SK-N-MC (cell line): ENCODE measurements around the gene KAT6B.

ENCODE experiments used
- DNase-seq: peaks from one replicate; pipeline ENCODE4 v3.0.0-alpha.2; 2011; ENCODE audit warnings: low read depth, low spot score
- H3K27ac ChIP-seq: fragments of 200-600 bp; sonication (generic); 2 replicates; pipeline ENCODE4 v1.5.1; 2016; ENCODE audit warnings: mixed run types
- H3K36me3 ChIP-seq: fragments of 200-600 bp; sonication (generic); 2 replicates; pipeline ENCODE4 v1.6.1; 2017; ENCODE audit warnings: antibody characterized with exemption, low read length, mixed read lengths; ENCODE audit not compliant: insufficient read depth
- H3K4me3 ChIP-seq: fragments of 200-600 bp; sonication (generic); 2 replicates; pipeline ENCODE4 v1.5.1; 2016
- H3K9ac ChIP-seq: fragments of 200-600 bp; sonication (generic); 2 replicates; pipeline ENCODE4 v1.8.0; 2017; ENCODE audit warnings: mixed run types, mixed read lengths; ENCODE audit not compliant: insufficient read length
- H3K9me3 ChIP-seq: fragments of 200-600 bp; sonication (generic); 2 replicates; pipeline ENCODE4 v1.6.1; 2017; ENCODE audit warnings: low read depth, mild to moderate bottlenecking, antibody characterized with exemption, low read length, moderate library complexity, mixed read lengths
- EZH2 ChIP-seq: fragments of 200-600 bp; sonication (generic); IDR thresholded peaks from one replicate; pipeline ENCODE4 v1.6.1; 2017; ENCODE audit warnings: antibody characterized with exemption
- FOXP2 ChIP-seq: optimal IDR thresholded peaks from 2 replicates; pipeline ENCODE3; 2011; ENCODE audit warnings: mild to moderate bottlenecking, moderate library complexity; ENCODE audit not compliant: insufficient read depth; ENCODE audit errors: extremely low read length, control extremely low read depth
- POLR2AphosphoS5 ChIP-seq: IDR thresholded peaks from 2 replicates; pipeline ENCODE4 v1.6.1; 2012; ENCODE audit warnings: mild to moderate bottlenecking, low read depth, low read length, borderline replicate concordance

KAT6B gene

DNA sequence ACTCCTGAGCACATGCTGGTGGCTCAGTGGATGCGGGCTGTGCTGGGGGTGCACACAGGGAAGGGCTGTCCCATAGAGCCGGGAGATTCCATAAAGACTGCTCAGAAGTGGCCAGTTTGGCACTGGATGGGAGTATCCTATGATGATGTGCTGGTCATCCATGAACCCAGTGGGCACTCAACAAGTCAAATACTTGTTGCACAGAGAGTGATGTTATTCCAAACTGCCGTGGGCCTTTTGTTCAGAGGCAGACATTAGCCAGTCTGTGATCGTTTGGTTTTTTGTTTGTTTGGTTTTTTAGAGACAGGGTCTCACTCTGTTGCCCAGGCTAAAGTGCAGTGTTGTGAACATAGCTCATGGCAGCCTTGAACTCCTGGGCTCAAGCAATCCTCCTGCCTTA lies 254.2 kb downstream of the KAT6B start:
- Histone ChIP-seq H3K9me3 (no peaks in the 10 kb centered on the region), H3K27ac (no peak overlapping the region), H3K4me3 (no peak overlapping the region), H3K36me3 (no peaks in the 10 kb centered on the region), H3K9ac (no peak overlapping the region)
- DNase-seq: no peak
- TF ChIP-seq FOXP2 (no peak), EZH2 (no peak), POLR2AphosphoS5 (no peak)

DNA sequence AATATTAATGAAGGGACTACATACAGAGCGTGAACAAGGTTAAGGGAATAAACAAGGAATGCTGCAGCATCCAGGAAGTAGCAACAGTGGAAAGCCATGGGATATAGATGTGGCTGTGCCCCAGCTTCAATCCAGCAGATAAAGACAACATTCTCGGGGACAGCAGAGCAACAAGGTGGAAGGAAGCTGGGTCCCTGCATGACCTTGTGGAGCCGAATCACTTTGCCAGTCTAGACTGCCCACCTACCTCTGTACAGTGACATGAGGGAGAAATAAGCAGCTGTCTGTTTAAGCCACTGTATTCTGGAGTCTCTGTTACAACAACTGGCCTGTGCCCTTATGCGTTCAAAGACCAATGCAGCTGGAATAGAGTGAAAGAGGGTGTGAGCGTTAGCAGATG lies 255.0 kb downstream of the KAT6B start:
- Histone ChIP-seq H3K9ac (no peak overlapping the region), H3K4me3 (no peak overlapping the region), H3K27ac (no peak overlapping the region), H3K36me3 (no peaks in the 10 kb centered on the region), H3K9me3 (no peaks in the 10 kb centered on the region)
- no peak for DNase-seq
- TF ChIP-seq EZH2: no peak
